GM18520 (cell line): Measurements from ENCODE around the gene ANKRD44.
A peak's percentile ranks its signal among the peaks of the same experiment; 100 is the strongest.

Experiments
- ATAC-seq: cut with Tn5 transposase; IDR thresholded peaks from one replicate; pipeline ENCODE4 v1.9.1; 2021; ENCODE audit not compliant: unreplicated experiment

Gene ANKRD44

DNA sequence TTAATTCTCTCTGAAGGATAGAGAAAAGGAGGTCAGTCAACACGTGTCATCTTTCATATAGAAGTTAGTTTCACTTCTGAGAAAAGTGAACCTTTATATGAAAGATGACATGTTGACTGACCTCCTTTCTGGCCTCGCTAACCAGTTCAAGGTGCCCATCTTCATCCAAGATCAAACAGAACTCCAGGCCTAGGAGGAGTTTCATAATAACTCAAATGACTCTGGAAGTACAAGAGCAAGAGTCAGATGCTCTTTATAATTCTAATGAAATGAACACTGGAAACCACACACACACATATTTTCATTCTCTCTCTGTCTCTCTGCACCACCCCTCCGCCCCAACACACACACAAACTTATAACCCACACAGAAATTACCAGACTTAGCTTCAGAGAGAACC, 16.3 kb downstream of the ANKRD44 start:
- peak; percentile 22 for ATAC-seq

DNA sequence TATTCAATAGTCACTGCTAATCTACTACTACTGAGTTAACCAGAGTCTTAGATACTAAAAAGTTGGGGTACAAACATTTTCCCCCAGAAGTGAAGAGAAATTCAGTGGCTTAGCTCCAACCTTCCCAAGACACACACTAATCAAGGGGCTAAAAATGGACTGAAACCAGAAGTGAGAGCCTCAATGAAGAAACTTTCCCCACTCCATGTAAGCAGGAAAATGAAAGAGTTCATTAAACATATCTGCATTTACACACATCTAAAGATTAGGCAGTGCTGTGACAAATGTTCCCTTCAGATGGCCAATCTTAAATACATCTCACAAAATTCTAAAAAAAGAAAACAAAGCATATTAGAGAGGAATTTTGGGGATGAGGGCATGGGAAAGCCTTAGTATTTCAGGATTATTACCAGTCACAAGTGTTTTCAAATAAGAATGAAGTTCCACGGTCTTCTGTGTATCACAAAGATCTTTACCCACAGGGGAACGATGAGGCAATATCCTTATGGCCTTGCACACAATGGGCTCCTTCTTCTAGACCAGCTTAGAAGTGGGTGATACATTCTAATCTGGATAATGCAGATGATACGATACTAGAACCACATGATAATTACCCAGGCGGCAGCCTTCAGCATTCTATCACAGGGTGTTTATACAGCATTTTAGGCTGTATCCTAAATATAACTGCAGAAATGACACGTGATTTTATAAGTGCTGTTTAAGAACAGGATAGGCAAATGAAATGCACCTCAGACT, 17.1 kb downstream of the ANKRD44 start:
- peak; percentile 28 for ATAC-seq

DNA sequence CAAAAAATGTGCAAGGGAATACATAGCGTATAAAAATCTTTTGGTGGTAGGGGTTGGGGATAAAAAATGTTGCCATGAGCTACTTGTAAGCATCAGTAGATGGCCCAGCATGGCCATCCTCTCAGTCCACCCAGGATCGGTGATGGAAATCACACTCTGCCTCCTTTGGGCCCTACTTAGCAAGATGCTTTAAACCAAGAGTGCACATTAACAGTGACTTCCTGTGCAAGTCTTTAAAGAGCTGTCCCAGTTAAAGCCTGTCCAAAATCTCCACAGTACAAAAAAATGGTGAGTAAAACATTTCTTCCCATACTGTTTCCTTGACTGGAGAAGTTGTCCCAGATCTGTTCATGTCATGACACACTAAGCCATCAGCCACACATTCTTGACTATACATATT, 18.0 kb downstream of the ANKRD44 start:
- ATAC-seq, result no peak

DNA sequence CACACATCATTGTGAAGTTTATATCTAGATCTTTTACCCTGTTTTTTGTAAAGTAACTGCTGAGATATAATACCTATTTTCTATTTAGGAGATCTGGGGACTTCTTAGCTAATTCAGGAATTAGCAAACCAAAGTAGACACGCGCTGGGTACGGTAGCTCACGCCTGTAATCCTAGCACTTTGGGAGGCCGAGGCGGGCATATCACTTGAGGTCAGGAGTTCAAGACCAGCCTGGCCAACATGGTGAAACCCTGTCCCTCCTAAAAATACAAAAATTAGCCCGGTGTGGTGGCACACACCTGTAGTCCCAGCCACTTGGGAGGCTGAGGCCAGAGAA, 23.0 kb downstream of the ANKRD44 start:
- peak; percentile 14 for ATAC-seq

DNA sequence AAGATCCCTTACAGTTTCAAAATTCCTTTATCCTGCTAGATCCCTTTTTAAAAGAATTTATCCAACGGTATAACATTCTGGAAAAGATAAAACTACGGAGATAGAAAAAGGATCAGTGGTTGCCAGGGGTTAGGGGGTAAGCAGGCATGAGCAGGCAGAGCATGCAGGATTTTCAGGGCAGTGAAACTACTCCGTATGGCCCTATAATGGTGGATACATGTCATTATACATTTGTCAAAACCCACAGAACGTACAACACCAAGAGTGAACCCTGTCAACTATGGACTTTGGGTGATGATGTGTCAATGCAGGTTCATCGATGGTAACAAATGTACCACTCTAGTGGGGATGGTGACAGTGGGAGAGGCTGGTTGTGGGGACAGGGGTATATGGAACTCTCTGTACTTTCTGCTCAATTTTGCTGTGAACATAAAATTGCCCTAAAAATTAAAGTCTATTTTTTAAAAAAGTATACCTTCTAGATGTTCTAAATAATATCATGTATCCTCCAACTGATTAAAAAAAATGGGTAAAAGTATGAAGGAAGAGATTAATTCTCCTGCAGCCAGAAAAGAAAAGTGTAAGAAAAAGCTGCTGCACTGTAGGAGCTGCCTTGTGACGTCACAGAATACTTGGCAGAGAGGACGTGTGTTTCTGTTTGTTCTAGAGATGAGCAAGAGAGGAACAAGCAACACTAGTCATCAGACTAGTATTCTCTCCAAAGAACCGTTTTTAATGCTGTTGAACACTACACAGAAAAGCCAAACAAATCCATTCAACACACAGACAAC, 23.6 kb downstream of the ANKRD44 start:
- ATAC-seq, result peak; percentile 92

- no peak for ATAC-seq
These were observed 25.2 kb downstream of the ANKRD44 start for GRCh38 chr2:197285361-197285760.

- ATAC-seq, result no peak
These were observed 25.6 kb downstream of the ANKRD44 start for GRCh38 chr2:197284956-197285355.

GRCh38 chr2:197281421-197281820, 29.2 kb downstream of the ANKRD44 start:
- no peak for ATAC-seq

- peak; percentile 71 for ATAC-seq
These were observed 30.4 kb downstream of the ANKRD44 start for GRCh38 chr2:197280015-197280702.

DNA sequence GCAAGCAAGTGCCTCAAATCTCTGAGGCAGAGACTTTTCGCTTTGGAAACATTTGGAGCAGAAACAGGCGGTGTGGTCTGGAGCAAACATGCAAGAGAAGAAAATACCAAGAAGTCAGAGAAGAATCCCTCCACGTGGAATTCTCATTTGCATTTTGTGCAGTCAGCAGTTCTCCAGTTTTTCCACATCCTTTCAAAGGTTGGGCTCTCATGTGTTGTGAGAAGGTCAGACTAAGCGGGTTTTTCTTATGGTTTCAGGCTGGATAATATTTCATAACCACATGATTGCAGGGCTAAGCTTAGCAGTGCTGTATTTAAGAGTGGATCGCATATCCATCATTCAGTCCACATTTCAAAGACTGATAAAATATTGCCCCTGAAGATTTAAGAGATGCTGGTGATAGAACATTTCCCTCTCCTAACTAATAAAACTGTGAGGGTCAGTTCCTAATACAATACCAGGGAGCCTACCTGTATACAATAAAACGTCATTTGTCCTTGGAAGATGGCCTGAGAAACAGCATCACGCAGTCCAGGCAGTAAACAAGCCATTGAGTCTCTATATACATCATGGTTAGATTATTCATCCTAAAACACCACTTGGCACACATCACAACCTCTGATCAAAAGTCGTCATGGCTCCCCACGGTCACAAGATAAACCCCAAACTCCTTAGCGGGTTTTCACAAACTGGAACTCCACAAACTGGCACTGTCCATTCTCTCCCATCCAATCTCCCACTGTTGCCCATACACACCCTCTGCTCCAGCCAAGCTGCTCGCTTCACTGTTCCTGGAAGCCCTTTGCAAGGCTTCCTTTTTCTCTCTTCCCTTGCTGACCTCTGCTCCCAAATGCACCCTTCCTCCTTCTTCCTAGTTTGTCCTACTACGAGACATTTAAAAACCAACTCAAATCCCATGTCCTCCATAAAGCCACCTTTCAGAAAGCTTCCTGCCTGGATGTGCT, 31.5 kb downstream of the ANKRD44 start:
- ATAC-seq, result no peak

GRCh38 chr2:197277794-197278193, 32.8 kb downstream of the ANKRD44 start:
- no peak for ATAC-seq

GRCh38 chr2:197276156-197276555, 34.4 kb downstream of the ANKRD44 start:
- no peak for ATAC-seq

DNA sequence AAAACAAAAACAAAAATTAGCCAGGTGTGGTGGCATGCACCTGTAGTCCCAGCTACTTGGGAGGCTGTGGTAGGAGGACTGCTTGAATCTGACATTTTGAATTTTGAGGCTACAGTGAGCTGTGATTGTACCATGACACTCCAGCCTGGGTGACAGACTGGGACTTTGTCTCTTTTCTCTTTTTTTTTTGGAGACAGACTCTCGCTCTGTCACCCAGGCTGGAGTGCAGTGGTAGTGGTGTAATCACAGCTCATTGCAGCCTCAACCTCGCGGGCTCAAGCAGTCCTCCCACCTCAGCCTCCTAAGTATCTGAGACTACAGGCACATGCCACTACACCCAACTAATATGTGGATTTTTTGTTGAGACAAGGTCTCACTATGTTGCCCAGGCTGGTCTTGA, 35.6 kb downstream of the ANKRD44 start:
- no peak for ATAC-seq

DNA sequence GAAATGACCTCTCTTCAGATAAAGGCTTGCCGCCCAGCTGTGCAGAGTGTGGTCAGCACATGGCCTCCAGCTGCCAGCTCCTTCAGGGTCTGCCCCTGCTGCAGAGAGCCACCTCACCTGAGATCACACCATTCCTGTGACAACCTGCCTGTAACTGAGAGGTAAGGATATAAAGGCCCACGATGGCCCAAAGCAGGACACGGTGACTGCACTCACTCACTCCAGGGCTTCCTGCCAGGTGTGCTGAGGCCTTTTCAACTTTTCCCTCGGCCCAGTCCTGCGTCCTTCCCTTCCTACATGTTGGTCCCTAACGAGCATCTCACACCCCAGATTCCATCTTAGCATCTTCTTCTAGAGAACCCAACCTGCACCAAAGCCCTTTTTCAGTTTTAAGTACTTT, 36.2 kb downstream of the ANKRD44 start:
- no peak for ATAC-seq

DNA sequence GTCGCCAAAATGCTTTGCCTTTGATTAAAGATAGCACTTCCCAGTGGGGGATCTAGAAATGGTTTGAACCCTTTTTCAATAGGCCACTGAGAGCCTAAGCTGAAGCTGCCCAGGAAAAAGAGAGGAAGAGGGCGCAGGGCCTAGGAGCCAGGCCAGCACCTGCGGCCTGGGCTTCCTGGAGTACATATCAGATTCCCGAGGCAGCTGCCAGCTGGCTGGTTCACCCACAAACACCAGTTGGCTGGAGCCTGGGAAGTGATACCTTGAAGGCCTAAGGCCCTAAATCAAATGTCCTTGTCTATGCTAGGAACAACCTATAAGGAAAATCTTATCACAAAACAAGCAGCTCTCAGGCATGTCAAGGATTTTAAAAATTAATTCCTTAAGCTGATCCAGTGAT, 37.1 kb downstream of the ANKRD44 start:
- no peak for ATAC-seq

DNA sequence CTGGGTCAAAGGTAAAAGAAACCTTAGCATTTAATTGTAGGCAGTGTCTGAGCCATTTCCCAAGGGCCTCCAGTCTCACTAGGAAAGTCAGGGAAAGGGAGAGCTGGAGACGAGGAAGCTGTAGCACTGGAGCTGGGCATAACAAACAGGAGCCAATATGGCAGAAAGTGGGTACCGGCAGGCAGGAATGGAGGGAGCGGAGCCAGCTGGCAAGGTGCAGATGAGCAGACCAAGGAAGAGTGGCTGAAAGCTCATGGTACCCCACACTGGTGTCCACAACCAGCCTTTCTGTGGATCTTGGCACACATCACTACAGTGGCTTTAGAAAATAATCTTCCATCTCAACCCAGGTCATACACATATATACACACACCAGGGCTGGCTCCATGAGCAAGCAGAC, 40.0 kb downstream of the ANKRD44 start:
- no peak for ATAC-seq

DNA sequence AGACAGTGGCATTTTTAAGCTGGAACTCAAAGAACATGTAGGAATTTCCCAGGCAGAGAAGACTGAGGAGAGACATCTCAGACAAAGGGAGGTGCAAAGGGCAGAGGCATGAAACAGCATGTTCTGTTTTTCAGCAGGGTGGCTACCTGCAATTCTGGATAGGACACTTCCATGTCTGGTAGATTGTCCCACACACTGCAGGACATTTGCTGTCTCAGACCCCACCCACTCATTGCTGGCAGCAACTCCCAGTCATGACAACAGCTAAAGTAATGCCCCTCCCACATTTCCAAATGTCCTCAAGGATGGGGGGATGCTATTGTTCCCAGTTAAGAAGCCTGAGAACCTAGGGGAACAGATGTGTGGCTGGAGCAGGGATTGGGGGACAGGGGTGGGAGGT, 40.8 kb downstream of the ANKRD44 start:
- ATAC-seq, result no peak

- peak; percentile 75 for ATAC-seq
These were observed 41.6 kb downstream of the ANKRD44 start for GRCh38 chr2:197268786-197269584.

GRCh38 chr2:197266477-197266876, 44.1 kb downstream of the ANKRD44 start:
- ATAC-seq, result no peak

GRCh38 chr2:197265924-197266323, 44.7 kb downstream of the ANKRD44 start:
- ATAC-seq, result no peak
